Neural progenitor cell (in vitro differentiated cells): ENCODE data around the gene FASTKD2. TPM values are rescaled to one million over a fixed set of nuclear protein-coding genes. Genes with fewer than 3 reads are reported as not detected.
A peak's percentile ranks its signal among the peaks of the same experiment; 100 is the strongest.

Source experiments
- DNase-seq: peaks from one replicate; pipeline ENCODE4 v3.0.0-alpha.2; 2016; ENCODE audit warnings: low spot score
- H2AFZ ChIP-seq: fragments of 200-600 bp; sonication (generic); replicated peaks from 2 replicates; pipeline ENCODE4 v1.6.1; 2016; ENCODE audit warnings: antibody characterized with exemption
- H3F3A ChIP-seq: fragments of 200-600 bp; sonication (generic); 2 replicates; pipeline ENCODE4 v1.6.1; 2016; ENCODE audit warnings: antibody characterized with exemption, low read depth
- H3K27ac ChIP-seq: fragments of 200-600 bp; sonication (generic); 2 replicates; pipeline ENCODE4 v1.5.1; 2016; ENCODE audit warnings: mild to moderate bottlenecking
- H3K27me3 ChIP-seq: fragments of 200-600 bp; sonication (generic); 2 replicates; pipeline ENCODE4 v1.6.1; 2016; ENCODE audit warnings: mild to moderate bottlenecking, moderate library complexity
- H3K36me3 ChIP-seq: fragments of 200-600 bp; sonication (generic); 2 replicates; pipeline ENCODE4 v1.5.1; 2016
- H3K4me1 ChIP-seq: fragments of 200-600 bp; sonication (generic); 2 replicates; pipeline ENCODE4 v1.6.1; 2016; ENCODE audit warnings: mixed run types
- H3K4me2 ChIP-seq: fragments of 200-600 bp; sonication (generic); 2 replicates; pipeline ENCODE4 v1.6.1; 2016
- H3K4me3 ChIP-seq: fragments of 200-600 bp; sonication (generic); 2 replicates; pipeline ENCODE4 v1.5.1; 2016
- H3K79me2 ChIP-seq: fragments of 200-600 bp; sonication (generic); 2 replicates; pipeline ENCODE4 v1.6.1; 2016; ENCODE audit warnings: low read depth
- H3K9ac ChIP-seq: fragments of 200-600 bp; sonication (generic); 2 replicates; pipeline ENCODE4 v1.6.1; 2016
- H3K9me3 ChIP-seq: fragments of 200-600 bp; sonication (generic); 2 replicates; pipeline ENCODE4 v1.5.1; 2016; ENCODE audit warnings: low read depth
- H4K20me1 ChIP-seq: fragments of 200-600 bp; sonication (generic); 2 replicates; pipeline ENCODE4 v1.6.1; 2016; ENCODE audit warnings: low read depth
- H3K27ac Mint-ChIP-seq: 3 replicates; pipeline ENCODE4 v1.8.0; 2021; ENCODE audit warnings: mixed read lengths
- H3K27me3 Mint-ChIP-seq: 2 replicates; pipeline ENCODE4 v1.8.0; 2022; ENCODE audit warnings: low read depth, mild to moderate bottlenecking, inconsistent platforms, moderate library complexity, mixed read lengths; ENCODE audit not compliant: insufficient read depth
- H3K36me3 Mint-ChIP-seq: 3 replicates; pipeline ENCODE4 v1.8.0; 2021; ENCODE audit warnings: mixed read lengths
- H3K4me1 Mint-ChIP-seq: 3 replicates; pipeline ENCODE4 v1.8.0; 2021; ENCODE audit warnings: mixed read lengths
- H3K4me3 Mint-ChIP-seq: 3 replicates; pipeline ENCODE4 v1.8.0; 2021; ENCODE audit warnings: mild to moderate bottlenecking, moderate library complexity, mixed read lengths
- H3K9me3 Mint-ChIP-seq: 3 replicates; pipeline ENCODE4 v1.8.0; 2020; ENCODE audit warnings: mixed read lengths
- EZH2 ChIP-seq: fragments of 200-600 bp; sonication (generic); IDR thresholded peaks from 2 replicates; pipeline ENCODE4 v1.6.1; 2017; ENCODE audit warnings: antibody characterized with exemption, mild to moderate bottlenecking, moderate library complexity
- EZH2phosphoT487 ChIP-seq: fragments of 200-600 bp; sonication (generic); IDR thresholded peaks from 2 replicates; pipeline ENCODE4 v1.6.1; 2017; ENCODE audit warnings: antibody characterized with exemption
- total RNA-seq: library from RNA; depleted of rRNA; stranded (reverse); fragments of >200 nt; gene quantifications from 2 replicates; pipeline ENCODE4 v1.2.3, GENCODE V29; 2015; ENCODE audit warnings: low replicate concordance
- TF ChIP-seq, protein P1 (sequence below): fragments of 200-600 bp; sonication (generic); IDR thresholded peaks from 2 replicates; pipeline ENCODE4 v1.5.1; 2017; ENCODE audit warnings: antibody characterized with exemption, mild to moderate bottlenecking

FASTKD2 gene
- total RNA-seq, 1 donor from 2014 or later = 39.0 TPM

DNA sequence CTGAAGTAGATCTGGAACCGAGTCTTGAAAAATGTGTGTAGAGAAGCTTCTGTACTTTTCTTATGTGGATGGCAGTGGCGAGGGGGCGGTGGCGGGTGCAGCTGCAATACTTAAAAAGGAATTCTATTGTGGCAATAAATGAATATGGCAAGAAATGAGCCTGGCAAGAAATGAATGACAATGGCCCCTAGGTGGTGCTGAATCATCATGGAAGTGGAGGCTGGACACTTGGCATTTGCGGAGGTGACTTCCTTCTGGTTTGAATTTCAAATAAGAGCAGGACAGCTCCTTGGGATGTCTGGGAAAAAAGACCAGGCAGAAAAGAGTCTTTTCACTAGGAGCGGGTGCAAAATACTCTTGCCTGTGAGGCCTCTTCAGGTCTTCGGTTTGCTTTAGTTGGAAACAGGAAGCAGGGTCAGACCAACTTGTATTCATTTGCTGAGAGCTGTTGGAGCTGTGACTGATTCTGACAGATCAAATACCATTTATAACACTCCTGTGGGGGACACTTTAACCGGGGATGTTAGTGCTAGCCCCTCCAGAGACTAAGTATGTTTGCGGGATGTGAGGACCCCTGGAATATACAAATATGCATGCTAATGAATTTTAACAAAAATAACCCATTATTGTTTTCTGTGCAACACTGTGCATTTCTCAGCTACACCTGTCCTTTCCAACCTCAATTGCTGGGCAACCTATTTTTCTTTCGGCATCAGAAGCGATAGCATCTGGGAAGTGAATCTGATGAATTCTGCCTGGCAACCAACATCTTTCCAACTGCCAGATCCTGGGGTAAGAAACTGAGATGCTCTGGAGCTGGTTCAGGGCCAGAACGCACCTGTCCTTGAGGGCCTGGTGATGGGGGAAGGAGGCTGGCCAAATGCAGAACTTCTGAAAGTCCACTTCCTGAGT is 35.4 kb downstream of the FASTKD2 start:
- peaks cover 4% of the 10 kb centered on the region for H3K4me1 ChIP-seq
- no peaks in the 10 kb centered on the region for H3K27me3 Mint-ChIP-seq
- H3F3A ChIP-seq = no peaks in the 10 kb centered on the region
- H3K9ac ChIP-seq = no peak overlapping the region
- H3K4me2 ChIP-seq = peak overlapping the region; percentile 23
- no peaks in the 10 kb centered on the region for H3K9me3 ChIP-seq
- no peaks in the 10 kb centered on the region for H3K27me3 ChIP-seq
- no peak for TF ChIP-seq EZH2
- TF ChIP-seq, protein P1, sequence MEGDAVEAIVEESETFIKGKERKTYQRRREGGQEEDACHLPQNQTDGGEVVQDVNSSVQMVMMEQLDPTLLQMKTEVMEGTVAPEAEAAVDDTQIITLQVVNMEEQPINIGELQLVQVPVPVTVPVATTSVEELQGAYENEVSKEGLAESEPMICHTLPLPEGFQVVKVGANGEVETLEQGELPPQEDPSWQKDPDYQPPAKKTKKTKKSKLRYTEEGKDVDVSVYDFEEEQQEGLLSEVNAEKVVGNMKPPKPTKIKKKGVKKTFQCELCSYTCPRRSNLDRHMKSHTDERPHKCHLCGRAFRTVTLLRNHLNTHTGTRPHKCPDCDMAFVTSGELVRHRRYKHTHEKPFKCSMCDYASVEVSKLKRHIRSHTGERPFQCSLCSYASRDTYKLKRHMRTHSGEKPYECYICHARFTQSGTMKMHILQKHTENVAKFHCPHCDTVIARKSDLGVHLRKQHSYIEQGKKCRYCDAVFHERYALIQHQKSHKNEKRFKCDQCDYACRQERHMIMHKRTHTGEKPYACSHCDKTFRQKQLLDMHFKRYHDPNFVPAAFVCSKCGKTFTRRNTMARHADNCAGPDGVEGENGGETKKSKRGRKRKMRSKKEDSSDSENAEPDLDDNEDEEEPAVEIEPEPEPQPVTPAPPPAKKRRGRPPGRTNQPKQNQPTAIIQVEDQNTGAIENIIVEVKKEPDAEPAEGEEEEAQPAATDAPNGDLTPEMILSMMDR = peak; percentile 84
- H3K79me2 ChIP-seq = no peaks in the 10 kb centered on the region
- no peak overlapping the region for H3K4me3 ChIP-seq
- H3K4me3 Mint-ChIP-seq = peak overlapping the region; percentile 28
- peak overlapping the region; percentile 33 for H3K27ac Mint-ChIP-seq
- no peaks in the 10 kb centered on the region for H3K9me3 Mint-ChIP-seq
- H4K20me1 ChIP-seq = no peaks in the 10 kb centered on the region
- H3K4me1 Mint-ChIP-seq = peaks cover 36% of the 10 kb centered on the region
- H3K36me3 ChIP-seq = no peaks in the 10 kb centered on the region
- DNase-seq = peak; percentile 83
- no peak overlapping the region for H2AFZ ChIP-seq
- H3K27ac ChIP-seq = no peak overlapping the region
- H3K36me3 Mint-ChIP-seq = no peaks in the 10 kb centered on the region

DNA sequence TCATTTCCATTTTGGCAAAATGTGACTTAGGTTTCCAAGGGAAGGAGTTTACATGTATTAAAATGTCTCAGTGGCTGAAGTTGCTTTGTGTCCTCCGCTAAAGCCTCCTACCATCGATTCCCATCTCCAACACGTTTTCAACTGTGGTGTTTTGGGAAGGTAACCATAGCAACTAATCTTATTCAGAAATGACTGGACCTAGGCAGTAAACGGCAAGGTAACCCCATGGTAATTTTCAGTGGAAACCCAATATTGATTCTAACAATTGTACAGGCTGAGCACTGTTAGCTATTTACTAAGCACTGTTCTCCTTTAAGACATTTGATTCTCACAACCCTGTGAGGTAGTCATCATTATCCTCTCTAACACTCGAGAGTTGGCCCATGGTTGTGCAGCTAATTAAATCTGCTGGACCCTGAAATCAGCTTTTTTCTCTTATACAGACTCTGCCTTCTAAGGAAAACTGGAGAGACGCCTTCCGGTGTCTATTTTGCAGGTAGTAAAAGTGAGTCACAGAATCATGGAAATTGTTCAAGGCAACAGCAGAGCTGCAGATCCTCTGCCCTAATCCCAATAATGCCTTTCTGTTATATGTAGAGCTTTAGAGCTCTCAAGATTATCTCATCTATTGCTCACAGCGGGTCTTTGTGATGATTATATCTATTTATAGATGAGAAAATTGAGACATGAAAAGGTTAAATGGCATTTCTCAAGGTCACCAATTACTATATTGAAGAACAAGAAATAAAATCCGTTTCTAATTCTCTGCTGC is 36.2 kb downstream of the FASTKD2 start:
- H3K27ac Mint-ChIP-seq = no peak overlapping the region
- Histone ChIP-seq H3K9ac (no peak overlapping the region), H3K27ac (no peak overlapping the region), H3K4me1 (peaks cover 4% of the 10 kb centered on the region), H3K4me3 (no peak overlapping the region), H3F3A (no peaks in the 10 kb centered on the region), H2AFZ (no peak overlapping the region), H3K79me2 (no peaks in the 10 kb centered on the region), H3K36me3 (no peaks in the 10 kb centered on the region), H4K20me1 (no peaks in the 10 kb centered on the region), H3K9me3 (no peaks in the 10 kb centered on the region), H3K27me3 (no peaks in the 10 kb centered on the region), H3K4me2 (no peak overlapping the region)
- no peak overlapping the region for H3K4me3 Mint-ChIP-seq
- H3K9me3 Mint-ChIP-seq = no peaks in the 10 kb centered on the region
- DNase-seq = peak; percentile 24
- TF ChIP-seq, protein P1 = no peak
- TF ChIP-seq EZH2 (no peak), EZH2phosphoT487 (no peak)
- H3K36me3 Mint-ChIP-seq = no peaks in the 10 kb centered on the region
- peaks cover 36% of the 10 kb centered on the region for H3K4me1 Mint-ChIP-seq
- no peaks in the 10 kb centered on the region for H3K27me3 Mint-ChIP-seq

DNA sequence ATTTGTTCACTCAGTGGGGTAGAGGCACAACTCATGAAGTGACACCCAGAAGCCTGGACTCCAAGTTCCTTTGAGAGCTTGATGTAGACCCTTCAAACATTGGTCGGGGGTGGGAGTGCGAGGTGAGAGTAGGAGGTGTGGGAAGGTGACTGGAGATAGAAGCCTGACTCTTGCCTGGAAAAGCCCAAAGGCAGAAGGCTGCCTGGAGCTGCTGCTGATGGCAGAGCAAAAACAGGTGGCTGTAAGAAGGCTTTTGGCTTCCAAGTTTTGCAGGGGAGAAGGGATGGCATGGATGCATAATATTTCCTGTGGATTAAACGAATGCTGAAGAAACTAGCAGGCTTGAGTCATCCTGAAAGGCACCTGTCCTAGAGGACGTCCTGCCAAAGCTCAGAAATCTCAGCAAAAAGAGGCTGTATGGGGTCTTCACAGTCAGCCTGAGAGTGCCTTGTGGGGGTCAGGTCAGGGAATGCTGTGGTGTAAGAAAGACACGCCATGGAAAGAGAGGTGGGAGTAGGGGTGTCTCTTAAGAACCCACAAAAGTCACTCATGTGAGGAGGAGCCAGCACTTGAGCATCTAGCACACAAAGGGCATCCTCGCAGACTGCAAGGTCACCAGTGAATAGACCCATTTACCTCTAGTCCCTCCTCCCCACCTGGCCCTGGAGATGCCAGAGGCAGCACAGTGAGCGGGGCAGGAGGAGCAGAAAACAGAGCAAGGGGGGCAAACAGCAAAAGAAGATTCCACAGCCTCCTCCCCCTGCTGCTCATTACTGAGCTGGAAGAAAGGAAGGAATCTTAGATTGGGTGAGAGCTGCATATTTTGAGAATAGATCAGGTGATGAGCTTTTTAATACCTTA is 37.5 kb downstream of the FASTKD2 start:
- no peaks in the 10 kb centered on the region for H4K20me1 ChIP-seq
- no peaks in the 10 kb centered on the region for H3K27me3 ChIP-seq
- DNase-seq = no peak
- Mint-ChIP-seq H3K27ac (no peak overlapping the region), H3K36me3 (no peaks in the 10 kb centered on the region), H3K27me3 (no peaks in the 10 kb centered on the region), H3K4me3 (no peak overlapping the region), H3K9me3 (no peaks in the 10 kb centered on the region), H3K4me1 (peaks cover 36% of the 10 kb centered on the region)
- no peak overlapping the region for H3K4me3 ChIP-seq
- H3K27ac ChIP-seq = no peak overlapping the region
- no peak overlapping the region for H2AFZ ChIP-seq
- TF ChIP-seq, protein P1 = no peak
- TF ChIP-seq EZH2 = no peak
- TF ChIP-seq EZH2phosphoT487 = no peak
- H3K36me3 ChIP-seq = no peaks in the 10 kb centered on the region
- no peak overlapping the region for H3K4me2 ChIP-seq
- no peak overlapping the region for H3K9ac ChIP-seq
- H3K9me3 ChIP-seq = no peaks in the 10 kb centered on the region
- no peaks in the 10 kb centered on the region for H3F3A ChIP-seq
- peaks cover 4% of the 10 kb centered on the region for H3K4me1 ChIP-seq
- no peaks in the 10 kb centered on the region for H3K79me2 ChIP-seq
